PC-3 (cell line): ENCODE results near the gene EMC8. TPM values are rescaled to one million over a fixed set of nuclear protein-coding genes. Genes with fewer than 3 reads are reported as not detected.

Source experiments
- ATAC-seq: fragments of 200-7000 bp; cut with Tn5 transposase; 2 replicates; pipeline ENCODE4 v1.9.1; 2020; ENCODE audit warnings: mild to moderate bottlenecking, moderate library complexity
- BruUV-seq: library from RNA; stranded (reverse); fragments of 400-500 nt; replicated peaks from 2 replicates; lab custom pipeline; 2021; lab: Mats Ljungman, UMichigan
- CTCF ChIA-PET: fragments of 300-600 bp; sonication (Branson Sonifier 250); formaldehyde crosslinking; loops from one replicate; lab custom pipeline; 2022; ENCODE audit warnings: antibody characterized with exemption; lab: Charles Lee
- POLR2A ChIA-PET: fragments of 300-600 bp; sonication (Branson Sonifier 250); formaldehyde crosslinking; loops from one replicate; lab custom pipeline; 2022; ENCODE audit warnings: antibody characterized with exemption; ENCODE audit not compliant: unreplicated experiment; lab: Charles Lee
- DNase-seq: peaks from one replicate; pipeline ENCODE4 v3.0.0-alpha.2; 2015
- H2AFZ ChIP-seq: fragments of 300-600 bp; sonication (generic); 2 replicates; pipeline ENCODE4 v1.6.0; 2016; ENCODE audit warnings: antibody characterized with exemption, low read length
- H3F3A ChIP-seq: fragments of 300-600 bp; sonication (generic); one replicate; pipeline ENCODE4 v1.6.0; 2017; ENCODE audit warnings: antibody characterized with exemption, low read length, control low read depth, mild to moderate bottlenecking; ENCODE audit not compliant: unreplicated experiment
- H3K27ac ChIP-seq: fragments of 300-600 bp; sonication (generic); 2 replicates; pipeline ENCODE4 v1.5.1; 2016; ENCODE audit warnings: mild to moderate bottlenecking, low read length
- H3K27me3 ChIP-seq: fragments of 300-600 bp; sonication (generic); 2 replicates; pipeline ENCODE4 v1.6.1; 2016; ENCODE audit warnings: low read length, mixed read lengths
- H3K36me3 ChIP-seq: fragments of 300-600 bp; sonication (generic); 2 replicates; pipeline ENCODE4 v1.6.1; 2016; ENCODE audit warnings: low read depth, mixed run types, low read length, mixed read lengths
- H3K4me1 ChIP-seq: fragments of 300-600 bp; sonication (generic); 2 replicates; pipeline ENCODE4 v1.5.1; 2016; ENCODE audit warnings: low read length; ENCODE audit not compliant: insufficient read depth
- H3K4me2 ChIP-seq: fragments of 300-600 bp; sonication (generic); 2 replicates; pipeline ENCODE4 v1.6.0; 2016; ENCODE audit warnings: low read length
- H3K4me3 ChIP-seq: fragments of 300-600 bp; sonication (generic); 2 replicates; pipeline ENCODE4 v1.5.1; 2016; ENCODE audit warnings: mild to moderate bottlenecking, low read length, mixed read lengths
- H3K79me2 ChIP-seq: fragments of 300-600 bp; sonication (generic); 2 replicates; pipeline ENCODE4 v1.6.1; 2017; ENCODE audit warnings: low read length, mixed read lengths
- H3K9ac ChIP-seq: fragments of 300-600 bp; sonication (generic); 2 replicates; pipeline ENCODE4 v1.6.0; 2016; ENCODE audit warnings: mild to moderate bottlenecking, low read length
- H3K9me2 ChIP-seq: fragments of 300-600 bp; sonication (generic); replicated peaks from 2 replicates; pipeline ENCODE4 v1.6.1; 2016; ENCODE audit warnings: mixed run types, low read length, mixed read lengths
- H3K9me3 ChIP-seq: fragments of 300-600 bp; sonication (generic); 2 replicates; pipeline ENCODE4 v1.6.1; 2016; ENCODE audit warnings: low read length, mixed read lengths
- H4K20me1 ChIP-seq: fragments of 300-600 bp; sonication (generic); 2 replicates; pipeline ENCODE4 v1.6.1; 2016; ENCODE audit warnings: low read length, mixed read lengths
- EZH2 ChIP-seq: fragments of 300-600 bp; sonication (generic); IDR thresholded peaks from one replicate; pipeline ENCODE4 v1.6.1; 2017; ENCODE audit warnings: antibody characterized with exemption, mild to moderate bottlenecking, low read length; ENCODE audit not compliant: unreplicated experiment
- EZH2phosphoT487 ChIP-seq: fragments of 300-600 bp; sonication (generic); IDR thresholded peaks from 2 replicates; pipeline ENCODE4 v1.6.1; 2018; ENCODE audit warnings: mild to moderate bottlenecking, antibody characterized with exemption, low read length, borderline replicate concordance
- intact Hi-C: fragments of 100-400 bp; cut with micrococcal nuclease; formaldehyde crosslinking; loops from 2 replicates; pipeline ENCODE4 v1.9.0; 2023
- total RNA-seq: library from RNA; depleted of rRNA; stranded (reverse); fragments of >200 nt; gene quantifications from 2 replicates; pipeline ENCODE4 v1.2.3, GENCODE V29; 2014
- TF ChIP-seq, protein P1 (sequence below): fragments of 300-600 bp; sonication (generic); conservative IDR thresholded peaks from 2 replicates; pipeline ENCODE4 v1.5.1; 2017; ENCODE audit warnings: antibody characterized with exemption, low read depth, mild to moderate bottlenecking, low read length

Gene EMC8
- total RNA-seq, 1 experiment from 2014 or later = 46.1 TPM

DNA sequence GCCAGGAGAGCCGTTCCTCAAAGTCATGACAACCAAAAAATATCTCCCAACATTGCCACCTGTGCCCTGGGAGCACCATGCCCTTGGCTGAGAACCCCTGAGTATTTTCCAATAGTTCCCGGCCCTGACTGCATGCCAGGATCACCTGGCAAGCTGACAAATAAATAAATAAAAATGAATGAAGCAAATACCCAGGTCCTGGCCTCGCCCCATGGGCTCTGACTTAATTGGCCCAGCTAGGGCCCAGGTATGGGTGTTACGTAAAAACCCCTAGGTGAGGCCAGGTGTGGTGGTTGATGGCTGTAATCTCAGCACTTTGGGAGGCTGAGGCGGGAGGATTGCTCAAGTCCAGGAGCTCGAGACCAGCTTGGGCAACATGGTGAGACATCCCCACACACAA lies 45.8 kb downstream of the EMC8 start:
- H3K4me2 ChIP-seq = peak overlapping the region; percentile 89
- no peak overlapping the region for H3K4me3 ChIP-seq
- ATAC-seq (no peak), DNase-seq (peak; percentile 55)
- TF ChIP-seq EZH2phosphoT487 (no peak), EZH2 (no peak)
- TF ChIP-seq, protein P1, sequence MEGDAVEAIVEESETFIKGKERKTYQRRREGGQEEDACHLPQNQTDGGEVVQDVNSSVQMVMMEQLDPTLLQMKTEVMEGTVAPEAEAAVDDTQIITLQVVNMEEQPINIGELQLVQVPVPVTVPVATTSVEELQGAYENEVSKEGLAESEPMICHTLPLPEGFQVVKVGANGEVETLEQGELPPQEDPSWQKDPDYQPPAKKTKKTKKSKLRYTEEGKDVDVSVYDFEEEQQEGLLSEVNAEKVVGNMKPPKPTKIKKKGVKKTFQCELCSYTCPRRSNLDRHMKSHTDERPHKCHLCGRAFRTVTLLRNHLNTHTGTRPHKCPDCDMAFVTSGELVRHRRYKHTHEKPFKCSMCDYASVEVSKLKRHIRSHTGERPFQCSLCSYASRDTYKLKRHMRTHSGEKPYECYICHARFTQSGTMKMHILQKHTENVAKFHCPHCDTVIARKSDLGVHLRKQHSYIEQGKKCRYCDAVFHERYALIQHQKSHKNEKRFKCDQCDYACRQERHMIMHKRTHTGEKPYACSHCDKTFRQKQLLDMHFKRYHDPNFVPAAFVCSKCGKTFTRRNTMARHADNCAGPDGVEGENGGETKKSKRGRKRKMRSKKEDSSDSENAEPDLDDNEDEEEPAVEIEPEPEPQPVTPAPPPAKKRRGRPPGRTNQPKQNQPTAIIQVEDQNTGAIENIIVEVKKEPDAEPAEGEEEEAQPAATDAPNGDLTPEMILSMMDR = no peak
- no peak overlapping the region for H3K9ac ChIP-seq
- peaks cover 21% of the 10 kb centered on the region for H3K79me2 ChIP-seq
- intact Hi-C loops = no loop called here
- no peaks in the 10 kb centered on the region for H4K20me1 ChIP-seq
- H3F3A ChIP-seq = no peaks in the 10 kb centered on the region
- POLR2A ChIA-PET = no interaction called here
- H3K36me3 ChIP-seq = no peaks in the 10 kb centered on the region
- no TSS peak for BruUV-seq
- no peaks in the 10 kb centered on the region for H3K27me3 ChIP-seq
- peaks cover 41% of the 10 kb centered on the region for H3K4me1 ChIP-seq
- CTCF ChIA-PET = no interaction called here
- no peaks in the 10 kb centered on the region for H3K9me3 ChIP-seq
- no peak overlapping the region for H2AFZ ChIP-seq
- 0 out of 2 replicates have a peak overlapping the region, but pooled peaks have one; percentile 16 for H3K27ac ChIP-seq
- H3K9me2 ChIP-seq = no peaks in the 10 kb centered on the region

DNA sequence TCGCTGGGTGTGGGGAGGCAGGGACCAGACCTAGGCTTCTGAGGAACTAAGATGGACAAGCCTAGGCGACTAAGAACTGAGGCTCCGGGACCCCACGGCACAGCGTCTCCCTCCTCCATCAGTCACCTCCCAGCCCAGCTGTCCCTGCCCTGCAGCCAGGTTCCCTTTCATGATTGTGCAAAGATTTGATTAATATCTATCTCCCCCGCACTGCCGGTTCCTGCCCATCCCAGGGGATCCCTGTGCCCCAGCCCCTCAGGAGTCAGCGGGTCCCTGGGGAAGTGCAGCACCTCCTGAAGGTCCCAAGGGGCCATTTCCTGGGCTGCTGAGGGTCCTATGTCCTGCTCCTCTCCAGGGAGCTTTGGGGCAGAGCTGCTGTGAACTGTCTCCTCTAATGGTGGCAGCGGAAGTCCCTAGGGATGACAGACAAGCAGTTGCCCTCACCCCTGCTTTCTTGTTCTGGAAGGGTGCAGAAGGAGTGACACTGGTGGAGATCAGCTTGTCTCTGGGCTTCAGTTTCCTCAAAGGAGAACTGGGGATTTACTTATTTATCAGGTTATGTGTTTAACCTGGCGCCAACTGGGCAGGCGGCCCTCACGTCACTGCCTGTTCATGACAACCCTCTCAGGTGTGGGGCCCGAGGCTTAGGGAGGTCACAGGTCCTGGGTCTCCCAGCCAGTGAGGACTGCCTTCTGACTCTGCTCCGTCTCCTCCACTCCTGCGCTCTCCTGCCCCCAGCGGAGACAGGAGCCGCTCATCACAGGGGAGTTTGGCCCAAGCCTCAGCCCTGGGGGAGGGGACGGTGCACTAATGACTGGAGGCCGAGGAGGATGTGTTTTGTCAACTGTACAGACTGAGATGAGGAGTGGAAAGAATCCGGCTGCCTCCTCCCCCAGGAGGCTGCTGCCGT lies 46.6 kb downstream of the EMC8 start:
- H3K9ac ChIP-seq = no peak overlapping the region
- no peaks in the 10 kb centered on the region for H3K9me2 ChIP-seq
- H3K79me2 ChIP-seq = peaks cover 26% of the 10 kb centered on the region
- ATAC-seq = peak; percentile 56
- no peaks in the 10 kb centered on the region for H3K27me3 ChIP-seq
- H3K9me3 ChIP-seq = no peaks in the 10 kb centered on the region
- no peaks in the 10 kb centered on the region for H4K20me1 ChIP-seq
- peak overlapping the region; percentile 89 for H3K4me2 ChIP-seq
- H3K4me3 ChIP-seq = peak overlapping the region; percentile 68; the same call in 1 of the 2 replicates
- POLR2A ChIA-PET = interaction anchor here (0.6 kb wide), 1 partner anchor 9 kb away, joined by 3 read pairs; no protein-coding TSS in a partner anchor
- TF ChIP-seq EZH2phosphoT487 = no peak
- TF ChIP-seq, protein P1 = peak; percentile 40; the same call in 1 of the 2 replicates
- no peak for TF ChIP-seq EZH2
- peak; percentile 58 for DNase-seq
- no TSS peak for BruUV-seq
- no peaks in the 10 kb centered on the region for H3F3A ChIP-seq
- H2AFZ ChIP-seq = peak overlapping the region; percentile 48; the same call in 1 of the 2 replicates
- intact Hi-C loops = no loop called here
- peaks cover 41% of the 10 kb centered on the region for H3K4me1 ChIP-seq
- peak overlapping the region; percentile 16 for H3K27ac ChIP-seq
- CTCF ChIA-PET = interaction anchor here (1.0 kb wide), 1 partner anchor 33 kb away, joined by 3 read pairs; no protein-coding TSS in a partner anchor
- H3K36me3 ChIP-seq = no peaks in the 10 kb centered on the region
